ENCODE data around the gene EIPR1. TPM values are rescaled to one million over a fixed set of nuclear protein-coding genes. Genes with fewer than 3 reads are reported as not detected.

Gene EIPR1
- total RNA-seq, 1 experiment from 2014 or later = 27.8 TPM

DNA sequence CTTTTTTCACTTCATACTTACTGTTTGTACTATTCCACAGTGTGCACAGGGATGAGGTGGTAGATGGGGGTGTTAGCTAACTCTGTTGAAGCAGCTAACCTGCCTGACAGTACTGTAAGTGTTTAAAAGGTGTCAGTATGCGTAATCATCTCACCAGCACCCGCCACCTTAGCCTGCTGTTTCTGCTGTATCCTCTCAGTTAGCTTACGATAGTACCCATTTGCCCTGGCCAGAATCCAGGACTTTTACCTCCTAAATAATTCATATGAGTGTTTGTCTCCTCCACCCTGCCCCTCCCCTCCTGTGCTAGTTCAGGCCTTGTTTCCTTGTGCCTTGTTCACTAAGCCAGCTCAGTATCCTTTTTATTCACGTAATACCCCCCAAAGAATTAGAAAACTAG lies 36.1 kb upstream of the EIPR1 start:
- H3K4me3 Mint-ChIP-seq = no peak overlapping the region
- Histone ChIP-seq H4K5ac (ENCODE audit: insufficient read length, low read depth, low read length) (no peak overlapping the region), H4K8ac (replicated peaks; ENCODE audit: insufficient read length, low read depth, low read length) (no peak overlapping the region), H3K4ac (ENCODE audit: low read depth, low read length) (no peak overlapping the region), H3K79me1 (ENCODE audit: insufficient read depth, low read depth, low read length, poor library complexity, severe bottlenecking) (no peaks in the 10 kb centered on the region), H3K14ac (ENCODE audit: insufficient read depth, low read length) (no peak overlapping the region), H3K23ac (ENCODE audit: insufficient read length, low read depth, low read length) (no peak overlapping the region), H2BK120ac (ENCODE audit: low read depth, low read length, poor library complexity, severe bottlenecking) (no peak overlapping the region), H3K4me2 (ENCODE audit: insufficient read depth, insufficient read length, low read length) (no peak overlapping the region), H2BK15ac (ENCODE audit: low read depth, low read length) (no peak overlapping the region), H3K4me1 (ENCODE audit: insufficient read depth, low read length) (no peaks in the 10 kb centered on the region), H3K23me2 (ENCODE audit: insufficient read length, low read depth, low read length, poor library complexity, severe bottlenecking) (no peaks in the 10 kb centered on the region), H2BK5ac (ENCODE audit: insufficient read length, low read length) (no peak overlapping the region), H2BK20ac (ENCODE audit: low read depth, low read length, poor library complexity, severe bottlenecking) (no peak overlapping the region), H3K27me3 (ENCODE audit: insufficient read depth, low read length) (no peaks in the 10 kb centered on the region), H3K9me3 (ENCODE audit: control insufficient read depth, low read depth, low read length) (no peaks in the 10 kb centered on the region), H4K20me1 (ENCODE audit: control insufficient read depth, insufficient read depth, insufficient read length) (no peaks in the 10 kb centered on the region), H3T11ph (ENCODE audit: low read length) (no peak overlapping the region), H2AK5ac (ENCODE audit: insufficient read length, low read length) (no peak overlapping the region), H3K79me2 (ENCODE audit: insufficient read depth, low read length) (0 out of 2 replicates have a peak, but pooled peaks cover 2% of the 10 kb centered on the region), H3K56ac (ENCODE audit: insufficient read length, low read depth, low read length) (no peak overlapping the region), H2BK12ac (ENCODE audit: insufficient read length, low read depth, low read length) (no peak overlapping the region), H3K9ac (ENCODE audit: extremely low read depth, insufficient read length, low read length) (no peak overlapping the region), H4K91ac (ENCODE audit: insufficient read length, low read depth, low read length) (no peak overlapping the region), H3K27ac (ENCODE audit: insufficient read length, low read depth, low read length) (no peak overlapping the region), H3K18ac (ENCODE audit: insufficient read length, low read depth, low read length) (no peak overlapping the region), H2AFZ (ENCODE audit: low read length) (no peak overlapping the region)
- no CpG with 5 or more reads among the region's 4 CpGs for WGBS (ENCODE audit: extremely low coverage, insufficient read length, low lambda C conversion rate)
- H3K27ac Mint-ChIP-seq = no peak overlapping the region
- no peaks in the 10 kb centered on the region for H3K27me3 Mint-ChIP-seq (ENCODE audit: low read depth)
- peaks cover 0 to 4% of the 10 kb centered on the region in 2 experiments; a peak in 2 of 4 replicates for H3K4me1 Mint-ChIP-seq
- H3K36me3 Mint-ChIP-seq (ENCODE audit: insufficient read depth in 1 of 3, low read depth in 3 of 3) = peaks cover 13 to 30% (median 21%) of the 10 kb centered on the region in 3 experiments
- TF ChIP-seq, protein P1, sequence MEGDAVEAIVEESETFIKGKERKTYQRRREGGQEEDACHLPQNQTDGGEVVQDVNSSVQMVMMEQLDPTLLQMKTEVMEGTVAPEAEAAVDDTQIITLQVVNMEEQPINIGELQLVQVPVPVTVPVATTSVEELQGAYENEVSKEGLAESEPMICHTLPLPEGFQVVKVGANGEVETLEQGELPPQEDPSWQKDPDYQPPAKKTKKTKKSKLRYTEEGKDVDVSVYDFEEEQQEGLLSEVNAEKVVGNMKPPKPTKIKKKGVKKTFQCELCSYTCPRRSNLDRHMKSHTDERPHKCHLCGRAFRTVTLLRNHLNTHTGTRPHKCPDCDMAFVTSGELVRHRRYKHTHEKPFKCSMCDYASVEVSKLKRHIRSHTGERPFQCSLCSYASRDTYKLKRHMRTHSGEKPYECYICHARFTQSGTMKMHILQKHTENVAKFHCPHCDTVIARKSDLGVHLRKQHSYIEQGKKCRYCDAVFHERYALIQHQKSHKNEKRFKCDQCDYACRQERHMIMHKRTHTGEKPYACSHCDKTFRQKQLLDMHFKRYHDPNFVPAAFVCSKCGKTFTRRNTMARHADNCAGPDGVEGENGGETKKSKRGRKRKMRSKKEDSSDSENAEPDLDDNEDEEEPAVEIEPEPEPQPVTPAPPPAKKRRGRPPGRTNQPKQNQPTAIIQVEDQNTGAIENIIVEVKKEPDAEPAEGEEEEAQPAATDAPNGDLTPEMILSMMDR (conservative IDR thresholded peaks at IDR 0.05) = no peak
- no peaks in the 10 kb centered on the region for H3K9me3 Mint-ChIP-seq
- no peak for DNase-seq
